ENCODE data around the gene E2F3. TPM values are rescaled to one million over a fixed set of nuclear protein-coding genes. Genes with fewer than 3 reads are reported as not detected.

The E2F3 gene
- polyA plus RNA-seq, 3 donors, result 7.5 to 14.6 (median 8.9) TPM

GRCh38 chr6:20409427-20409971 lies 7.8 kb downstream of the E2F3 start:
- H4K20me1 ChIP-seq (ENCODE audit: insufficient read depth, low read length), result peaks cover 92% of the 10 kb centered on the region
- Mint-ChIP-seq H3K36me3 (peaks cover 24 to 27% of the 10 kb centered on the region in 2 donors), H3K4me1 (peaks cover 86% of the 10 kb centered on the region), H3K27ac (peak overlapping the region in 6 of 7 donors; percentile 1 to 85 (median 73)), H3K4me3 (peak overlapping the region; percentile 18 to 35), H3K27me3 (ENCODE audit: low read depth in 3 of 3) (peaks cover 0 to 2% (median 0%) of the 10 kb centered on the region in 3 donors), H3K9me3 (no peaks in the 10 kb centered on the region)
- H3K79me2 ChIP-seq (ENCODE audit: insufficient read depth, low read length), result peaks cover 100% of the 10 kb centered on the region
- H3K9ac ChIP-seq (ENCODE audit: insufficient read depth, low read length, poor library complexity, severe bottlenecking), result no peak overlapping the region
- no peak overlapping the region for H2AFZ ChIP-seq (ENCODE audit: insufficient read depth, low read depth, low read length, poor library complexity, severe bottlenecking)
- H3K4me1 ChIP-seq (ENCODE audit: control insufficient read depth in 1 of 2, insufficient read depth in 2 of 2, low read length in 2 of 2), result peaks cover 55 to 78% of the 10 kb centered on the region in 2 donors
- H3K36me3 ChIP-seq (replicated peaks in 1 of 2; ENCODE audit: control insufficient read depth in 1 of 2, insufficient read depth in 2 of 2, low read length in 2 of 2), result peaks cover 6 to 31% of the 10 kb centered on the region in 2 donors
- intact Hi-C loops (cut with micrococcal nuclease), result loop anchor here (10.0 kb wide), 1 partner anchor 75 kb away; no protein-coding TSS in a partner anchor
- no peak for DNase-seq
- H3K4me3 ChIP-seq (replicated peaks in 1 of 3; ENCODE audit: low read depth in 2 of 3, low read length in 3 of 3), result peak overlapping the region in 1 of 3 experiments; percentile 23
- H3K27ac ChIP-seq (ENCODE audit: low read depth in 1 of 2, low read length in 2 of 2), result peak overlapping the region in 1 of 2 donors; percentile 63
- no peaks in the 10 kb centered on the region for H3K27me3 ChIP-seq (ENCODE audit: control insufficient read depth in 2 of 2, insufficient read depth in 2 of 2, low read length in 2 of 2)
- 3% methylated on average over 3 of the region's 6 CpGs for WGBS (ENCODE audit: insufficient coverage)
- no peaks in the 10 kb centered on the region for H3K9me3 ChIP-seq (replicated peaks in 1 of 2; ENCODE audit: control insufficient read depth in 1 of 2, insufficient read depth in 1 of 2, low read length in 2 of 2)
- TF ChIP-seq CTCF (IDR thresholded peaks at IDR 0.05), result no peak
- peak overlapping the region; percentile 21 for H3K4me2 ChIP-seq (replicated peaks; ENCODE audit: extremely low read depth, low read length, poor library complexity, severe bottlenecking)

GRCh38 chr6:20411544-20411943 lies 9.9 kb downstream of the E2F3 start:
- H3K4me1 ChIP-seq (ENCODE audit: control insufficient read depth in 1 of 2, insufficient read depth in 2 of 2, low read length in 2 of 2), result peaks cover 63 to 67% of the 10 kb centered on the region in 2 donors
- H3K27ac ChIP-seq (ENCODE audit: low read depth in 1 of 2, low read length in 2 of 2), result peak overlapping the region; percentile 21 to 35
- no peak for DNase-seq
- H3K27ac Mint-ChIP-seq, result peak overlapping the region; percentile 6 to 87 (median 74)
- intact Hi-C loops (cut with micrococcal nuclease), result no loop called here
- no peak overlapping the region for H2AFZ ChIP-seq (ENCODE audit: insufficient read depth, low read depth, low read length, poor library complexity, severe bottlenecking)
- peak overlapping the region; percentile 24 for H3K4me2 ChIP-seq (replicated peaks; ENCODE audit: extremely low read depth, low read length, poor library complexity, severe bottlenecking)
- no peak for TF ChIP-seq CTCF (IDR thresholded peaks at IDR 0.05)
- H3K27me3 Mint-ChIP-seq (ENCODE audit: low read depth in 3 of 3), result peaks cover 0 to 2% (median 0%) of the 10 kb centered on the region in 3 donors
- H3K79me2 ChIP-seq (ENCODE audit: insufficient read depth, low read length), result peaks cover 100% of the 10 kb centered on the region
- peaks cover 88% of the 10 kb centered on the region for H3K4me1 Mint-ChIP-seq
- H3K9me3 Mint-ChIP-seq, result no peaks in the 10 kb centered on the region
- H3K4me3 ChIP-seq (replicated peaks in 1 of 3; ENCODE audit: low read depth in 2 of 3, low read length in 3 of 3), result peak overlapping the region in 1 of 3 experiments; percentile 9
- H3K9me3 ChIP-seq (replicated peaks in 1 of 2; ENCODE audit: control insufficient read depth in 1 of 2, insufficient read depth in 1 of 2, low read length in 2 of 2), result no peaks in the 10 kb centered on the region
- 9% methylated on average over 8 of the region's 8 CpGs for WGBS (ENCODE audit: insufficient coverage)
- H3K9ac ChIP-seq (ENCODE audit: insufficient read depth, low read length, poor library complexity, severe bottlenecking), result no peak overlapping the region
- H3K36me3 Mint-ChIP-seq, result peaks cover 22 to 29% of the 10 kb centered on the region in 2 donors
- peaks cover 100% of the 10 kb centered on the region for H4K20me1 ChIP-seq (ENCODE audit: insufficient read depth, low read length)
- H3K27me3 ChIP-seq (ENCODE audit: control insufficient read depth in 2 of 2, insufficient read depth in 2 of 2, low read length in 2 of 2), result no peaks in the 10 kb centered on the region
- H3K4me3 Mint-ChIP-seq, result peak overlapping the region in 1 of 2 donors; percentile 69
- peaks cover 4 to 29% of the 10 kb centered on the region in 2 donors for H3K36me3 ChIP-seq (replicated peaks in 1 of 2; ENCODE audit: control insufficient read depth in 1 of 2, insufficient read depth in 2 of 2, low read length in 2 of 2)

All from CD14-positive monocyte (primary cell).